Pancreas (tissue), 10 donors: ENCODE results near the gene CDADC1. TPM values are rescaled to one million over a fixed set of nuclear protein-coding genes. Genes with fewer than 3 reads are reported as not detected.

Experiments used
- ATAC-seq, 4 donors: fragments of 200-7000 bp; cut with Tn5 transposase; one replicate each; pipeline versions ENCODE4 v1.8.0 to v1.9.1; 2020; ENCODE audit warnings: mild to moderate bottlenecking in 4 of 4, moderate library complexity in 4 of 4
- DNase-seq, 6 donors: peaks; one replicate each; pipeline ENCODE4 v3.0.0-alpha.2; 2020
- FAIRE-seq: peaks from 2 replicates; lab custom pipeline; 2012; peaks lifted over from hg19 to GRCh38; lab: Jason Lieb, UNC
- H3K27ac ChIP-seq, 4 donors: fragments of 200-600 bp; sonication (generic); 1 replicate in 3 of 4; 2 replicates in 1 of 4; pipeline versions ENCODE4 v1.5.0 to v1.8.0; 2020
- H3K27me3 ChIP-seq, 4 donors: fragments of 200-600 bp; one replicate each; pipeline ENCODE4 v1.8.0; 2021
- H3K36me3 ChIP-seq, 3 donors: fragments of 200-600 bp; sonication (generic) in 1 of 3; one replicate each; pipeline versions ENCODE4 v1.5.0 to v1.8.0; 2020 to 2021
- H3K4me1 ChIP-seq, 3 donors: fragments of 200-600 bp; one replicate each; pipeline ENCODE4 v1.8.0; 2021
- H3K4me3 ChIP-seq, 4 donors: fragments of 200-600 bp; sonication (generic) in 2 of 4; one replicate each; pipeline versions ENCODE4 v1.5.0 to v1.8.0; 2020 to 2021
- H3K9me3 ChIP-seq, 4 donors: fragments of 200-600 bp; one replicate each; pipeline ENCODE4 v1.8.0; 2021
- WGBS, 2 donors: extraction: QIAGEN DNeasy Blood & Tissue Kit; methylation state at CpG; one replicate each; pipeline ENCODE4 v1.1.7; 2013; 5-methylcytosine and 5-hydroxymethylcytosine counted together
- intact Hi-C, 3 donors: fragments of 100-400 bp; cut with DNase I; formaldehyde crosslinking; loops; one replicate each; pipeline versions ENCODE4 v1.11.1 to v1.14.2; 2022
- polyA plus RNA-seq, 2 donors: library from polyadenylated mRNA; stranded (reverse); fragments of 200-250 nt; gene quantifications; one replicate each; pipeline ENCODE4 v1.2.3, GENCODE V29; 2013
- total RNA-seq, 6 donors: library from RNA; stranded (reverse); fragmentation: NEBNext Ultra II Directional in 4 of 6; extraction: Animal tissue kit (Norgen Biotek cat#: 25700) in 4 of 6; gene quantifications; one replicate each; pipeline versions ENCODE4 v1.2.1 to v1.2.4, GENCODE V29; 2021 to 2023
- TF ChIP-seq, protein P1 (sequence below), 4 donors: fragments of 200-600 bp; sonication (generic) in 3 of 4; IDR thresholded peaks; one replicate each; pipeline versions ENCODE4 v1.5.0 to v1.8.0; 2021; ENCODE audit warnings: antibody characterized with exemption in 4 of 4
- donor health status: healthy with polysubstance abuse.
- donor health status: DM: no; HTN: no; CAD: no; lungs with moderate emphysema.
- donor health status: DM: no; HTN: no; CAD: no.
- donor health status: control.
- donor health status: control.
- donor health status: Bipolar disorder and iron deficiency.
- donor health status: DM: yes; HTN: yes; CAD: no.
- donor health status: DM: no; HTN: no; CAD: no.
- donor health status: DM: no; HTN: no; CAD: no.
- donor health status: DM: yes; HTN: yes; CAD: no.

Gene CDADC1
- total and polyA plus RNA-seq, 8 donors = 2.5 to 4.4 (median 3.5) TPM

DNA sequence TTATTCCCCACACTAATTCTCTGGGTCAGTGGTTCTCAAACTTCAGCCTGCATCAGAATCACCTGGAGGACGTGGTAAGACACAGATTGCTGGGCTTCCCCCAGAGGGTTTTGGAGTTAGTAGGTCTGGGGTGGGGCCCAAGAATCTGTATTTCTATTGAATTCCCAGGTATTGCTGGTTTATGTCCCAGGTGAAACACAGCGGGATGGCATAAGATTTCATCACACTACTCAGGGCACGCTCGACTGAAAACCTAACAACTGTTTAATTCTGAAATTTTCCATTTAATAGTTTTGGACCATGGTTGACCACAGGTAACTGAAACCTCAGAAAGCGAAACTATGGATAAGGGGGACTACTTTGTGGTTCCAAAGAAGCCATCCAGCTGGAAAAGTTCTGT is 21.1 kb upstream of the CDADC1 start:
- Histone ChIP-seq H3K36me3 (no peaks in the 10 kb centered on the region), H3K4me1 (peaks cover 0 to 4% (median 3%) of the 10 kb centered on the region in 3 donors), H3K27ac (no peak overlapping the region), H3K27me3 (no peaks in the 10 kb centered on the region), H3K9me3 (no peaks in the 10 kb centered on the region), H3K4me3 (no peak overlapping the region)
- TF ChIP-seq, protein P1, sequence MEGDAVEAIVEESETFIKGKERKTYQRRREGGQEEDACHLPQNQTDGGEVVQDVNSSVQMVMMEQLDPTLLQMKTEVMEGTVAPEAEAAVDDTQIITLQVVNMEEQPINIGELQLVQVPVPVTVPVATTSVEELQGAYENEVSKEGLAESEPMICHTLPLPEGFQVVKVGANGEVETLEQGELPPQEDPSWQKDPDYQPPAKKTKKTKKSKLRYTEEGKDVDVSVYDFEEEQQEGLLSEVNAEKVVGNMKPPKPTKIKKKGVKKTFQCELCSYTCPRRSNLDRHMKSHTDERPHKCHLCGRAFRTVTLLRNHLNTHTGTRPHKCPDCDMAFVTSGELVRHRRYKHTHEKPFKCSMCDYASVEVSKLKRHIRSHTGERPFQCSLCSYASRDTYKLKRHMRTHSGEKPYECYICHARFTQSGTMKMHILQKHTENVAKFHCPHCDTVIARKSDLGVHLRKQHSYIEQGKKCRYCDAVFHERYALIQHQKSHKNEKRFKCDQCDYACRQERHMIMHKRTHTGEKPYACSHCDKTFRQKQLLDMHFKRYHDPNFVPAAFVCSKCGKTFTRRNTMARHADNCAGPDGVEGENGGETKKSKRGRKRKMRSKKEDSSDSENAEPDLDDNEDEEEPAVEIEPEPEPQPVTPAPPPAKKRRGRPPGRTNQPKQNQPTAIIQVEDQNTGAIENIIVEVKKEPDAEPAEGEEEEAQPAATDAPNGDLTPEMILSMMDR (IDR thresholded peaks at IDR 0.05) = no peak
- no peak for ATAC-seq
- DNase-seq = no peak
- no peak for FAIRE-seq
- intact Hi-C loops = no loop called here
- WGBS, 2 donors = 89 to 93% methylated on average over 5 of the region's 5 CpGs

DNA sequence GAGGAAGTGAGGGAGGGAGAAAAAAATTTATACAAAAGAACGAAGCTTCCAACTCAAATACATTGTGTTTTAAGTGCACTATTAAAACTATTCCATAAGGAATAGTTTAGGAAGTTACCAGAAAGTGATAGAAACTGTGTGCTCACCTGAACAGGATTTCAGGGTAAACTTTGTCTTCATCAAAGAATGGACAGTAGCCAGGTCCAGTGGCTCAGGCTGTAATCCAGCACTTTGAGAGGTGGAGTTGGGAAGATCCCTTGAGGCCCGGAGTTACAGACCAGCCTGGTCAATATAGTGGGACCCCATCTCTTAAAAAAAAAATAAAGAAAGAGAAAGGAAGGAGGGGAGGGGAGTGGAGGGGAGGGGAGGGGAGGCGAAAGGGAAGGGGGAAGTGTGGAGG is 13.0 kb upstream of the CDADC1 start:
- H3K27ac ChIP-seq = no peak overlapping the region
- no peaks in the 10 kb centered on the region for H3K4me1 ChIP-seq
- no peaks in the 10 kb centered on the region for H3K9me3 ChIP-seq
- DNase-seq (no peak), FAIRE-seq (no peak), ATAC-seq (no peak)
- no peaks in the 10 kb centered on the region for H3K27me3 ChIP-seq
- no peak overlapping the region for H3K4me3 ChIP-seq
- no peaks in the 10 kb centered on the region for H3K36me3 ChIP-seq
- TF ChIP-seq, protein P1 (IDR thresholded peaks at IDR 0.05) = no peak
- 91 to 92% methylated on average over 3 of the region's 3 CpGs for WGBS, 2 donors
- intact Hi-C loops = no loop called here

DNA sequence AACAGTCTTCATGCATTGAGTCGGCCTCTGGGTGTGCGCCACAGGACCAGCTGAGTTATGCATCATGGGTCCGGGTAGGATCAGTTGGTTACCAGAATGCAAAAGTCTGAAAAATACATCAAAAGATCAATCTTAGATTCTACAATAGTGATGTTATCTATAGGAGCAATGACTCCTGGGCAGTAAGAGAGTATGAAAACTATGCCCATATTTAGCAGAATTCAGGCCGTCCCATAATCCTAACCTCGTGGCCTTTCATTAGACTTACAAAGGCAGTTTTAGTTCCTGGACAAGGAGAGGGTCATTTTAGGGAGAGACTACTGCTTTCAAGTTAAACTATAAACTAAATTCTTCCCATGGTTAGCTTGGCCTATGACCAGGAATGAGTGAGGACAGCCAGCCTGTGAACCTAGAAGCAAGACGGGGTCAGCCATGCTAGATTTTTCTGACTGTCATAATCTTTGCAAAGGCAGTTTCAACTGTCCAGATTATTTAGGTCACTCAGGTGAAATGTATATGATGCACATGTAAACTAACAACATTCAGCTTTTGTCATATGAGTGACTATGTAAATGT is 11.8 kb upstream of the CDADC1 start:
- no peak for DNase-seq
- Histone ChIP-seq H3K4me3 (no peak overlapping the region), H3K27me3 (no peaks in the 10 kb centered on the region), H3K27ac (no peak overlapping the region), H3K9me3 (no peaks in the 10 kb centered on the region), H3K36me3 (no peaks in the 10 kb centered on the region), H3K4me1 (no peaks in the 10 kb centered on the region)
- intact Hi-C loops = no loop called here
- FAIRE-seq = no peak
- TF ChIP-seq, protein P1 (IDR thresholded peaks at IDR 0.05) = no peak
- no peak for ATAC-seq
- 72 to 75% methylated on average over 6 of the region's 6 CpGs for WGBS, 2 donors

DNA sequence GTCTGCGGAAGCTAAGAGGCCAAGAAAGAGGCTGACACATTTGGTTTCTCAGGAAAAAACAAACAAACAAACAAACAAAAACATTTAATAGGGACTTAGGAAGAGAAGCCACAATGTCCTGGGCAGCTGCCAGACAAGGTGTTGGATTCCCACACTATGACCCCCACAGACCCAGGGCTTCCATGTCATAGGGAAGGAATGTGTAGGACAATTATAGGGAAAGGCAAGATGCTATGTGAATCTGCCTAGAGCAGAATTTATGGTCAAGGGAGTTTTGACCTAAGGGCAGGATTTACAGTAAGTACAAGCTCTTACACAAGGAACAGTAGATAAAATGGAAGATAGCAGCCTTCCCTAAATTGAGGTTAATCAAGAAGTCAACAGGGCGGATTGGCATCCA is 9.1 kb upstream of the CDADC1 start:
- ATAC-seq (no peak), FAIRE-seq (no peak), DNase-seq (no peak)
- H3K4me3 ChIP-seq = no peak overlapping the region
- no peaks in the 10 kb centered on the region for H3K4me1 ChIP-seq
- no peaks in the 10 kb centered on the region for H3K9me3 ChIP-seq
- no peaks in the 10 kb centered on the region for H3K36me3 ChIP-seq
- 93 to 95% methylated on average over 2 of the region's 2 CpGs for WGBS, 2 donors
- TF ChIP-seq, protein P1 (IDR thresholded peaks at IDR 0.05) = no peak
- no peak overlapping the region for H3K27ac ChIP-seq
- intact Hi-C loops = no loop called here
- H3K27me3 ChIP-seq = no peaks in the 10 kb centered on the region

DNA sequence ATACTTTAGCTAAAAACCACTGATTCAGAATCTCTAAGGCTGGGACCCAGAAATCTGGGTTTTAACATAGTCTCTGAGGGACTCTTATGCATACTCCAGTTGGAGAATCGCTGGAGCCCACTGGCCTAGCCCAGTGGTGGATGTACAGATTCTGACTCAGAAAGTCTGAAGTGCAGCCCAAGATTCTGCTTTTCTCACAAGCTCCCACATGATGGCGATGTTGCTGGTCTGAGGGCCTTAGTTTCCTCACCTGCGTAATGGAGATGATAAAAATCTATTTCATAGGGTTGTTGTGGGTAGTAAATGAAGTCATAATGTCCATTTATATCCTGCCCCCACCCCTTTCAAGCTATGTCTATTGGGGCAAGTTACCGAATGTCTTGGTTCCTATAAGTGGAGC is 7.7 kb upstream of the CDADC1 start:
- no peaks in the 10 kb centered on the region for H3K27me3 ChIP-seq
- no peaks in the 10 kb centered on the region for H3K9me3 ChIP-seq
- H3K27ac ChIP-seq = no peak overlapping the region
- ATAC-seq = peak; percentile 43 to 64 (median 54)
- H3K4me1 ChIP-seq = no peaks in the 10 kb centered on the region
- H3K36me3 ChIP-seq = no peaks in the 10 kb centered on the region
- no peak for FAIRE-seq
- WGBS, 2 donors = 42 to 46% methylated on average over 4 of the region's 4 CpGs
- H3K4me3 ChIP-seq = no peak overlapping the region
- DNase-seq = no peak
- TF ChIP-seq, protein P1 (IDR thresholded peaks at IDR 0.05) = no peak
- intact Hi-C loops = no loop called here
